GM10847 (cell line): Measurements from ENCODE around the gene PLEKHG2.
A peak's percentile ranks its signal among the peaks of the same experiment; 100 is the strongest.

Source experiments
- POLR2A ChIP-seq: IDR thresholded peaks from 2 replicates; pipeline ENCODE4 v1.6.1; 2011; ENCODE audit not compliant: insufficient read length; ENCODE audit errors: extremely low read depth

Gene PLEKHG2

GRCh38 chr19:39412100-39412866, at the start of gene PLEKHG2:
TSS of gene PLEKHG2 (plus strand) at chr19:39412669. CDS start at chr19:39414087, 1,418 bp downstream.
- TF ChIP-seq POLR2A, result peak; percentile 91

GRCh38 chr19:39362682-39363657, 49.5 kb upstream of the PLEKHG2 start:
- no peak for TF ChIP-seq POLR2A

GRCh38 chr19:39363901-39364457, 48.5 kb upstream of the PLEKHG2 start:
- no peak for TF ChIP-seq POLR2A

GRCh38 chr19:39365531-39365930, 46.9 kb upstream of the PLEKHG2 start:
- TF ChIP-seq POLR2A, result no peak

- no peak for TF ChIP-seq POLR2A
These were observed 43.3 kb upstream of the PLEKHG2 start for GRCh38 chr19:39369200-39369599.

GRCh38 chr19:39370735-39371134, 41.7 kb upstream of the PLEKHG2 start:
- no peak for TF ChIP-seq POLR2A

- no peak for TF ChIP-seq POLR2A
These were observed 40.2 kb upstream of the PLEKHG2 start for GRCh38 chr19:39372047-39372802.

GRCh38 chr19:39372941-39373340, 39.5 kb upstream of the PLEKHG2 start:
- no peak for TF ChIP-seq POLR2A

- no peak for TF ChIP-seq POLR2A
These were observed 36.5 kb upstream of the PLEKHG2 start for GRCh38 chr19:39375929-39376328.

GRCh38 chr19:39377373-39378362, 34.8 kb upstream of the PLEKHG2 start:
- TF ChIP-seq POLR2A, result no peak

- TF ChIP-seq POLR2A, result no peak
These were observed 32.5 kb upstream of the PLEKHG2 start for GRCh38 chr19:39379865-39380396.

GRCh38 chr19:39380521-39381502, 31.7 kb upstream of the PLEKHG2 start:
- no peak for TF ChIP-seq POLR2A
